Stimulated activated CD8-positive, alpha-beta memory T cell treated with anti-CD3 and anti-CD28 coated beads, Interleukin-4, amount 100 ng/mL, for 24 hours (primary cell): Measurements from ENCODE around the gene HECW1.

ENCODE experiments used
- DNase-seq: peaks from one replicate; pipeline ENCODE4 v3.0.0-alpha.2; 2020; ENCODE audit warnings: low read depth

The HECW1 gene

GRCh38 chr7:43148161-43148731, 35.8 kb downstream of the HECW1 start:
- no peak for DNase-seq

- DNase-seq, result no peak
Measured at GRCh38 chr7:43151076-43151475, 38.6 kb downstream of the HECW1 start.

- no peak for DNase-seq
Measured at GRCh38 chr7:43152696-43153095, 40.2 kb downstream of the HECW1 start.

GRCh38 chr7:43155636-43156035, 43.2 kb downstream of the HECW1 start:
- DNase-seq, result no peak

- DNase-seq, result no peak
Measured at GRCh38 chr7:43163885-43164284, 51.4 kb downstream of the HECW1 start.

GRCh38 chr7:43164757-43165156, 52.3 kb downstream of the HECW1 start:
- no peak for DNase-seq

GRCh38 chr7:43166686-43167085, 54.2 kb downstream of the HECW1 start:
- DNase-seq, result no peak

GRCh38 chr7:43169076-43169475, 56.6 kb downstream of the HECW1 start:
- no peak for DNase-seq

GRCh38 chr7:43170571-43170970, 58.1 kb downstream of the HECW1 start:
- no peak for DNase-seq

- DNase-seq, result no peak
Measured at GRCh38 chr7:43175570-43176200, 63.2 kb downstream of the HECW1 start.

- DNase-seq, result no peak
Measured at GRCh38 chr7:43179393-43179792, 66.9 kb downstream of the HECW1 start.

- no peak for DNase-seq
Measured at GRCh38 chr7:43192806-43193460, 80.5 kb downstream of the HECW1 start.

GRCh38 chr7:43193893-43194292, 81.4 kb downstream of the HECW1 start:
- no peak for DNase-seq

GRCh38 chr7:43195256-43195655, 82.8 kb downstream of the HECW1 start:
- DNase-seq, result no peak

GRCh38 chr7:43195768-43196167, 83.3 kb downstream of the HECW1 start:
- no peak for DNase-seq

GRCh38 chr7:43196379-43196778, 83.9 kb downstream of the HECW1 start:
- no peak for DNase-seq

- DNase-seq, result no peak
Measured at GRCh38 chr7:43198016-43198415, 85.6 kb downstream of the HECW1 start.

GRCh38 chr7:43198599-43199090, 86.2 kb downstream of the HECW1 start:
- DNase-seq, result no peak

GRCh38 chr7:43199371-43200160, 87.1 kb downstream of the HECW1 start:
- DNase-seq, result no peak

GRCh38 chr7:43201912-43202311, 89.5 kb downstream of the HECW1 start:
- DNase-seq, result no peak

GRCh38 chr7:43204081-43204480, 91.6 kb downstream of the HECW1 start:
- no peak for DNase-seq

- no peak for DNase-seq
Measured at GRCh38 chr7:43205171-43205795, 92.8 kb downstream of the HECW1 start.
